ENCODE results near the gene FBXW5. TPM values are rescaled to one million over a fixed set of nuclear protein-coding genes. Genes with fewer than 3 reads are reported as not detected.

The FBXW5 gene
- total RNA-seq, 1 donor: 157 TPM

GRCh38 chr9:136990242-136990911 is 45.8 kb upstream of the FBXW5 start:
- Histone ChIP-seq H3K27ac (ENCODE audit: low read depth, low read length) (no peak overlapping the region), H3K4me2 (ENCODE audit: insufficient read depth, low read length) (no peak overlapping the region), H3K4me1 (ENCODE audit: insufficient read depth, low read length) (peaks cover 12% of the 10 kb centered on the region), H3K27me3 (ENCODE audit: insufficient read depth, low read length) (peaks cover 8% of the 10 kb centered on the region), H4K20me1 (ENCODE audit: insufficient read depth, low read length) (peaks cover 2% of the 10 kb centered on the region), H3K79me2 (ENCODE audit: insufficient read depth, low read length) (peaks cover 10% of the 10 kb centered on the region), H2AFZ (ENCODE audit: low read length) (no peak overlapping the region), H3K4me3 (ENCODE audit: insufficient read depth, low read length) (no peak overlapping the region), H3K9me3 (ENCODE audit: low read depth, low read length) (no peaks in the 10 kb centered on the region), H3K36me3 (ENCODE audit: insufficient read depth, low read length) (no peaks in the 10 kb centered on the region)
- TF ChIP-seq, protein P1, sequence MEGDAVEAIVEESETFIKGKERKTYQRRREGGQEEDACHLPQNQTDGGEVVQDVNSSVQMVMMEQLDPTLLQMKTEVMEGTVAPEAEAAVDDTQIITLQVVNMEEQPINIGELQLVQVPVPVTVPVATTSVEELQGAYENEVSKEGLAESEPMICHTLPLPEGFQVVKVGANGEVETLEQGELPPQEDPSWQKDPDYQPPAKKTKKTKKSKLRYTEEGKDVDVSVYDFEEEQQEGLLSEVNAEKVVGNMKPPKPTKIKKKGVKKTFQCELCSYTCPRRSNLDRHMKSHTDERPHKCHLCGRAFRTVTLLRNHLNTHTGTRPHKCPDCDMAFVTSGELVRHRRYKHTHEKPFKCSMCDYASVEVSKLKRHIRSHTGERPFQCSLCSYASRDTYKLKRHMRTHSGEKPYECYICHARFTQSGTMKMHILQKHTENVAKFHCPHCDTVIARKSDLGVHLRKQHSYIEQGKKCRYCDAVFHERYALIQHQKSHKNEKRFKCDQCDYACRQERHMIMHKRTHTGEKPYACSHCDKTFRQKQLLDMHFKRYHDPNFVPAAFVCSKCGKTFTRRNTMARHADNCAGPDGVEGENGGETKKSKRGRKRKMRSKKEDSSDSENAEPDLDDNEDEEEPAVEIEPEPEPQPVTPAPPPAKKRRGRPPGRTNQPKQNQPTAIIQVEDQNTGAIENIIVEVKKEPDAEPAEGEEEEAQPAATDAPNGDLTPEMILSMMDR (IDR thresholded peaks at IDR 0.05; ENCODE audit: extremely low read depth, low read depth, low read length): no peak
- DNase-seq (ENCODE audit: insufficient read length, low spot score, missing footprints): no peak

DNA sequence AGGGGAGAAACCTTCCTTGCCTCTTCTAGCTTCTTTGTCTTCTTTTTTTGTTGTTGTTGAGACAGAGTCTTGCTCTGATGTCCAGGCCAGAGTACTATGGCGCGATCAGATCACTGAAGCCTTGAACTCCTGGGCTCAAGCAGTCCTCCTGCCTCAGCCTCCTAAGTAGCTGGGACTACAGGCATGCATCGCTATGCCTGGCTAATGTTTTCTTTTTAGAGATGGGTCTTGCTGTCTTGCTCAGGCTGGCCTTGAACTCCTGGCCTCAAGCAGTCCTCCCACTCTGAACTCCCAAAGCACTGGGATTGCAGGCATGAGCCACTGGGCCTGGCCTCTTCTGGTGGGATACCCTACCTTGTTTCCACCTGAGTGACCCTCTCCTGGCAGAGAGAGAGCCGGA is 44.3 kb upstream of the FBXW5 start:
- H2AFZ ChIP-seq (ENCODE audit: low read length): no peak overlapping the region
- DNase-seq (ENCODE audit: insufficient read length, low spot score, missing footprints): no peak

DNA sequence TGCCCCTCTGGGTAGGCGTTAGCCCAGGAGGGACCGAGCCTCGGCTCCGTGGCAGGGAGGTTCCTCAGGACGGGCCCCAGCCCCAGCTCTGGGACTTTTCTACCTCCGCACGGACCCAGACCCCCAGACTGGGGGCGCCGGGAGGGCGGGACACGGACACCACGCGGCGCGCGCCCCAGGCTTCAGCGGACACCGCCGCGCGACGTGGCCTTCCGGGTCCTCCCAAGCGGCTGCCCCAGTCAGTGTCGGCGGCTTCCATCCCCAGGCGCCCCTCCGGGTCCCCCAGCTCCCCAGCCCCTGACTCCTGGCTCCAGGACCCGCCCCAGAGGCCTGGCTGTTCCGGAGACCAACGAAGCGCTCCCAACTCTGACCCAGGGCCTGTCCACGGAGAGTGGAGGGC is 41.3 kb upstream of the FBXW5 start:
- Histone ChIP-seq H2AFZ (ENCODE audit: low read length) (no peak overlapping the region), H3K36me3 (ENCODE audit: insufficient read depth, low read length) (no peaks in the 10 kb centered on the region), H3K27me3 (ENCODE audit: insufficient read depth, low read length) (peaks cover 24% of the 10 kb centered on the region), H3K27ac (ENCODE audit: low read depth, low read length) (no peak overlapping the region), H3K4me2 (ENCODE audit: insufficient read depth, low read length) (no peak overlapping the region), H3K79me2 (ENCODE audit: insufficient read depth, low read length) (no peaks in the 10 kb centered on the region), H3K4me1 (ENCODE audit: insufficient read depth, low read length) (no peaks in the 10 kb centered on the region), H4K20me1 (ENCODE audit: insufficient read depth, low read length) (no peaks in the 10 kb centered on the region), H3K9me3 (ENCODE audit: low read depth, low read length) (no peaks in the 10 kb centered on the region), H3K4me3 (ENCODE audit: insufficient read depth, low read length) (no peak overlapping the region)
- no peak for DNase-seq (ENCODE audit: insufficient read length, low spot score, missing footprints)
- TF ChIP-seq, protein P1 (IDR thresholded peaks at IDR 0.05; ENCODE audit: extremely low read depth, low read depth, low read length): no peak

More for the DNA sequence above, 44.3 kb upstream of the FBXW5 start:
- H3K9me3 ChIP-seq (ENCODE audit: low read depth, low read length): no peaks in the 10 kb centered on the region
- no peak overlapping the region for H3K27ac ChIP-seq (ENCODE audit: low read depth, low read length)
- H3K4me2 ChIP-seq (ENCODE audit: insufficient read depth, low read length): no peak overlapping the region
- H3K4me3 ChIP-seq (ENCODE audit: insufficient read depth, low read length): no peak overlapping the region
- H3K79me2 ChIP-seq (ENCODE audit: insufficient read depth, low read length): peaks cover 10% of the 10 kb centered on the region
- H3K27me3 ChIP-seq (ENCODE audit: insufficient read depth, low read length): peaks cover 23% of the 10 kb centered on the region
- no peaks in the 10 kb centered on the region for H3K36me3 ChIP-seq (ENCODE audit: insufficient read depth, low read length)
- peaks cover 10% of the 10 kb centered on the region for H3K4me1 ChIP-seq (ENCODE audit: insufficient read depth, low read length)
- TF ChIP-seq, protein P1 (IDR thresholded peaks at IDR 0.05; ENCODE audit: extremely low read depth, low read depth, low read length): no peak
- H4K20me1 ChIP-seq (ENCODE audit: insufficient read depth, low read length): peaks cover 2% of the 10 kb centered on the region

- TF ChIP-seq, protein P1 (IDR thresholded peaks at IDR 0.05; ENCODE audit: extremely low read depth, low read depth, low read length): no peak
- no peak overlapping the region for H3K27ac ChIP-seq (ENCODE audit: low read depth, low read length)
- no peak for DNase-seq (ENCODE audit: insufficient read length, low spot score, missing footprints)
- no peaks in the 10 kb centered on the region for H3K9me3 ChIP-seq (ENCODE audit: low read depth, low read length)
- no peaks in the 10 kb centered on the region for H4K20me1 ChIP-seq (ENCODE audit: insufficient read depth, low read length)
- H3K4me1 ChIP-seq (ENCODE audit: insufficient read depth, low read length): no peaks in the 10 kb centered on the region
- no peaks in the 10 kb centered on the region for H3K36me3 ChIP-seq (ENCODE audit: insufficient read depth, low read length)
- no peak overlapping the region for H3K4me3 ChIP-seq (ENCODE audit: insufficient read depth, low read length)
- no peak overlapping the region for H2AFZ ChIP-seq (ENCODE audit: low read length)
- H3K79me2 ChIP-seq (ENCODE audit: insufficient read depth, low read length): no peaks in the 10 kb centered on the region
- peaks cover 24% of the 10 kb centered on the region for H3K27me3 ChIP-seq (ENCODE audit: insufficient read depth, low read length)
- H3K4me2 ChIP-seq (ENCODE audit: insufficient read depth, low read length): no peak overlapping the region
Measured at GRCh38 chr9:136985027-136985602, 40.6 kb upstream of the FBXW5 start.

Data from osteoblast (primary cell).